MCF 10A (cell line): ENCODE results near the gene GRIN2C. TPM values are rescaled to one million over a fixed set of nuclear protein-coding genes. Genes with fewer than 3 reads are reported as not detected.

Experiments
- BruUV-seq: library from RNA; stranded (reverse); fragments of 400-500 nt; replicated peaks from 2 replicates; lab custom pipeline; 2021; lab: Mats Ljungman, UMichigan
- CTCF ChIA-PET: fragments of 300-600 bp; sonication (Branson Sonifier 250); formaldehyde crosslinking; extraction: SDS; loops from one replicate; lab custom pipeline; 2021; ENCODE audit warnings: antibody characterized with exemption, inconsistent platforms; lab: Yijun Ruan, JAX
- POLR2A ChIA-PET: fragments of 300-600, 350-650 bp; sonication (Branson Sonifier 250); formaldehyde crosslinking; extraction: SDS; loops from one replicate; lab custom pipeline; 2020; ENCODE audit warnings: antibody characterized with exemption, inconsistent platforms; lab: Yijun Ruan, JAX
- DNase-seq: peaks from one replicate; pipeline ENCODE4 v3.0.0-alpha.2; 2018; ENCODE audit not compliant: unreplicated experiment
- H3K27ac Mint-ChIP-seq: one replicate; pipeline ENCODE4 v1.8.0; 2022; ENCODE audit warnings: mild to moderate bottlenecking, low read depth, mixed read lengths; ENCODE audit not compliant: unreplicated experiment
- H3K27me3 Mint-ChIP-seq: one replicate; pipeline ENCODE4 v1.8.0; 2022; ENCODE audit warnings: mixed read lengths; ENCODE audit not compliant: insufficient read depth, unreplicated experiment
- H3K36me3 Mint-ChIP-seq: one replicate; pipeline ENCODE4 v1.8.0; 2022; ENCODE audit warnings: mild to moderate bottlenecking, moderate library complexity, mixed read lengths; ENCODE audit not compliant: insufficient read depth, unreplicated experiment
- H3K4me1 Mint-ChIP-seq: one replicate; pipeline ENCODE4 v1.8.0; 2022; ENCODE audit warnings: mixed read lengths; ENCODE audit not compliant: insufficient read depth, unreplicated experiment
- H3K4me3 Mint-ChIP-seq: one replicate; pipeline ENCODE4 v1.8.0; 2022; ENCODE audit warnings: mild to moderate bottlenecking, moderate library complexity, mixed read lengths; ENCODE audit not compliant: unreplicated experiment
- H3K9me3 Mint-ChIP-seq: one replicate; pipeline ENCODE4 v1.8.0; 2022; ENCODE audit warnings: mixed read lengths; ENCODE audit not compliant: unreplicated experiment
- CTCF ChIP-seq: fragments of 200-600 bp; IDR thresholded peaks from one replicate; pipeline ENCODE4 v1.8.0; 2022; ENCODE audit warnings: antibody characterized with exemption, mild to moderate bottlenecking; ENCODE audit not compliant: unreplicated experiment
- intact Hi-C: fragments of 100-400 bp; cut with micrococcal nuclease; formaldehyde crosslinking; loops from 2 replicates; pipeline ENCODE4 v1.14.1; 2022
- total RNA-seq: library from RNA; stranded (reverse); gene quantifications from 2 replicates; pipeline ENCODE4 v1.2.3, GENCODE V29; 2022

Gene GRIN2C
- total RNA-seq, 1 experiment from 2014 or later = 0.28 TPM

GRCh38 chr17:74797824-74798223 lies 61.9 kb downstream of the GRIN2C start:
- BruUV-seq = no TSS peak
- H3K4me1 Mint-ChIP-seq = no peaks in the 10 kb centered on the region
- CTCF ChIA-PET = interaction anchor here (0.6 to 0.9 kb wide), 2 partner anchors 68 to 306 kb away, joined by 3 read pairs; no protein-coding TSS in a partner anchor
- H3K36me3 Mint-ChIP-seq = peaks cover 26% of the 10 kb centered on the region
- no peak for TF ChIP-seq CTCF
- H3K27ac Mint-ChIP-seq = no peak overlapping the region
- no peak for DNase-seq
- no peaks in the 10 kb centered on the region for H3K9me3 Mint-ChIP-seq
- intact Hi-C loops = no loop called here
- POLR2A ChIA-PET = no interaction called here
- H3K27me3 Mint-ChIP-seq = no peaks in the 10 kb centered on the region
- no peak overlapping the region for H3K4me3 Mint-ChIP-seq

DNA sequence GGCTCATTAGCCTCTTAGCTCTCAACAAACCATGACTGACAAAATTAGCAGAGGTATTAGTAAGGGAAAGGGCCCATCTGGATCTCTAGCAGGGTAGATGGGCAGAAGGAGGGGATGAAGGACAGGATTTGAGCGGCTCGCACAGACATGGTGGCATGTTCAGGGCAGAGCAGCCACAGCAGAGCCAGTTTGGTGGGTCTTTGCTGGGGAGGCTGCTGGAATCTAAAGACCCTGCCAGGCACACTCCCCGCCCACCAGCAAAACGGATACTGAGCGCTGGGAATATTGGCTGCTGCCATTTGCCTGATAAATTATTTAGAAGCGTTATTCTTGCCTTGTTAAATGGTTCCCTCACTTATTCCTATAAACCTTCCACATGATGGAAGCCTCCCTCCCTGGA lies 62.8 kb downstream of the GRIN2C start:
- H3K4me1 Mint-ChIP-seq = no peaks in the 10 kb centered on the region
- no peak for TF ChIP-seq CTCF
- H3K36me3 Mint-ChIP-seq = peaks cover 26% of the 10 kb centered on the region
- ChIA-PET CTCF (interaction anchor here (0.5 to 1.5 kb wide), 2 partner anchors 62 to 171 kb away, joined by 3 read pairs; no protein-coding TSS in a partner anchor), POLR2A (no interaction called here)
- no peaks in the 10 kb centered on the region for H3K27me3 Mint-ChIP-seq
- no TSS peak for BruUV-seq
- DNase-seq = no peak
- no peak overlapping the region for H3K27ac Mint-ChIP-seq
- intact Hi-C loops = no loop called here
- H3K4me3 Mint-ChIP-seq = no peak overlapping the region
- H3K9me3 Mint-ChIP-seq = no peaks in the 10 kb centered on the region

GRCh38 chr17:74796211-74796610 lies 63.5 kb downstream of the GRIN2C start:
- ChIA-PET POLR2A (no interaction called here), CTCF (interaction anchor here (0.5 to 1.5 kb wide), 4 partner anchors 62 to 1978 kb away, joined by 3 to 5 read pairs (median 3); no protein-coding TSS in a partner anchor)
- Mint-ChIP-seq H3K36me3 (peaks cover 30% of the 10 kb centered on the region), H3K27ac (no peak overlapping the region), H3K9me3 (no peaks in the 10 kb centered on the region), H3K4me3 (no peak overlapping the region), H3K4me1 (no peaks in the 10 kb centered on the region), H3K27me3 (no peaks in the 10 kb centered on the region)
- TF ChIP-seq CTCF = no peak
- intact Hi-C loops = no loop called here
- no TSS peak for BruUV-seq
- no peak for DNase-seq

- CTCF ChIA-PET = interaction anchor here (0.6 to 1.5 kb wide), 4 partner anchors 63 to 1978 kb away, joined by 3 to 5 read pairs (median 3); no protein-coding TSS in a partner anchor
- POLR2A ChIA-PET = no interaction called here
- no peaks in the 10 kb centered on the region for H3K27me3 Mint-ChIP-seq
- peaks cover 30% of the 10 kb centered on the region for H3K36me3 Mint-ChIP-seq
- no peak for DNase-seq
- no peaks in the 10 kb centered on the region for H3K4me1 Mint-ChIP-seq
- no TSS peak for BruUV-seq
- TF ChIP-seq CTCF = no peak
- no peak overlapping the region for H3K4me3 Mint-ChIP-seq
- no peaks in the 10 kb centered on the region for H3K9me3 Mint-ChIP-seq
- intact Hi-C loops = no loop called here
- H3K27ac Mint-ChIP-seq = no peak overlapping the region
Observed at GRCh38 chr17:74795327-74796020, 64.2 kb downstream of the GRIN2C start.
